Transverse colon (tissue), 4 donors: Measurements from ENCODE around the gene FRY. TPM values are rescaled to one million over a fixed set of nuclear protein-coding genes. Genes with fewer than 3 reads are reported as not detected.

Experiments
- DNase-seq: peaks from one replicate; pipeline ENCODE4 v3.0.0-alpha.2; 2019
- H3K27ac ChIP-seq, 4 donors: fragments of 200-600 bp; sonication (generic); 2 replicates each; pipeline ENCODE4 v1.5.1; 2016 to 2018; ENCODE audit warnings: inconsistent platforms in 4 of 4
- H3K27me3 ChIP-seq: fragments of 200-600 bp; sonication (generic); 2 replicates; pipeline ENCODE4 v1.5.1; 2017; ENCODE audit warnings: inconsistent platforms
- H3K36me3 ChIP-seq, 4 donors: fragments of 200-600 bp; sonication (generic); 2 replicates each; pipeline ENCODE4 v1.5.1; 2017 to 2019; ENCODE audit warnings: inconsistent platforms in 4 of 4
- H3K4me1 ChIP-seq, 4 donors: fragments of 200-600 bp; sonication (generic); 2 replicates each; pipeline ENCODE4 v1.5.1; 2017 to 2020; ENCODE audit warnings: inconsistent platforms in 4 of 4
- H3K4me3 ChIP-seq, 4 donors: fragments of 200-600 bp; sonication (generic); 1 replicate in 1 of 4; 2 replicates in 3 of 4; pipeline versions ENCODE4 v1.5.1 to v1.6.1; 2017 to 2019; ENCODE audit warnings: inconsistent platforms in 4 of 4
- H3K9me3 ChIP-seq, 2 donors: fragments of 200-600 bp; sonication (generic); 2 replicates each; pipeline ENCODE4 v1.5.1; 2017 to 2019; ENCODE audit warnings: inconsistent platforms in 2 of 2
- CTCF ChIP-seq, 5 experiments: fragments of 200-600 bp in 3 of 5; fragments of 450-650 bp in 2 of 5; sonication (generic) in 3 of 5; IDR thresholded peaks; 1 replicate in 2 of 5; 2 replicates in 3 of 5; pipeline ENCODE4 v1.5.1; 2016 to 2017; ENCODE audit warnings: antibody characterized with exemption in 5 of 5, inconsistent platforms in 3 of 5, mild to moderate bottlenecking in 2 of 5, moderate library complexity in 1 of 5
- EP300 ChIP-seq: sonication (generic); formaldehyde crosslinking; IDR thresholded peaks from one replicate; pipeline ENCODE4 v1.6.1; 2017; ENCODE audit warnings: antibody characterized with exemption, low read depth
- POLR2A ChIP-seq: fragments of 450-650 bp; IDR thresholded peaks from one replicate; pipeline ENCODE4 v1.6.1; 2016; ENCODE audit warnings: antibody characterized with exemption, mild to moderate bottlenecking, moderate library complexity
- POLR2AphosphoS5 ChIP-seq, 3 donors: sonication (generic); formaldehyde crosslinking; IDR thresholded peaks; one replicate each; pipeline ENCODE4 v1.6.1; 2016; ENCODE audit warnings: antibody characterized with exemption in 3 of 3
- WGBS, 2 donors: methylation state at CpG; one replicate each; pipeline ENCODE4 v1.1.5; 2018; ENCODE audit warnings: low coverage in 1 of 2; 5-methylcytosine and 5-hydroxymethylcytosine counted together
- in situ Hi-C, 4 donors: fragments of 200-750 bp; cut with MboI; loops; one replicate each; pipeline versions ENCODE4 v1.15.0 to v1.15.1; 2017; ENCODE audit warnings: low sequenced_read_pairs in 3 of 4, low pct_ligation_motif_present in 1 of 4, low pct_unique_long_range_greater_than_20kb in 1 of 4
- intact Hi-C: fragments of 100-400 bp; cut with DNase I; formaldehyde crosslinking; loops from one replicate; pipeline ENCODE4 v1.15.1; 2023; ENCODE audit warnings: low total_unique reads
- total RNA-seq, 4 donors: library from RNA; depleted of rRNA; stranded (reverse); fragments of >200 nt; gene quantifications; one replicate each; pipeline ENCODE4 v1.1.0, GENCODE V29; 2016

FRY gene
- total RNA-seq, 4 donors from 2014 or later: 6.7 to 42.6 (median 12.4) TPM

GRCh38 chr13:32022311-32022710 lies 9.3 kb upstream of the FRY start:
- H3K4me1 ChIP-seq: no peaks in the 10 kb centered on the region
- in situ Hi-C loops: loop anchor here in 3 of 4 donors (10.0 to 25.0 kb wide), 2 partner anchors 282 to 290 kb away; partner anchors contain the start of genes BRCA2 (in 1 of the 3) and ZAR1L (in 1 of the 3)
- H3K36me3 ChIP-seq: no peaks in the 10 kb centered on the region
- 53 to 64% methylated on average over 2 to 4 of the region's 4 CpGs for WGBS, 2 donors
- no peaks in the 10 kb centered on the region for H3K27me3 ChIP-seq
- TF ChIP-seq POLR2AphosphoS5 (IDR thresholded peaks at IDR 0.05) (no peak), EP300 (no peak), CTCF (IDR thresholded peaks at IDR 0.05) (no peak), POLR2A (no peak)
- no peak overlapping the region for H3K4me3 ChIP-seq
- H3K27ac ChIP-seq: no peak overlapping the region
- DNase-seq: no peak
- intact Hi-C loops: loop anchor here (10.0 kb wide), 1 partner anchor 142 kb away; no protein-coding TSS in a partner anchor
- no peaks in the 10 kb centered on the region for H3K9me3 ChIP-seq

- intact Hi-C loops: loop anchor here (10.0 kb wide), 1 partner anchor 142 kb away; no protein-coding TSS in a partner anchor
- Histone ChIP-seq H3K9me3 (no peaks in the 10 kb centered on the region), H3K4me3 (no peak overlapping the region), H3K36me3 (no peaks in the 10 kb centered on the region), H3K4me1 (no peaks in the 10 kb centered on the region), H3K27ac (no peak overlapping the region), H3K27me3 (no peaks in the 10 kb centered on the region)
- TF ChIP-seq POLR2AphosphoS5 (IDR thresholded peaks at IDR 0.05) (no peak), CTCF (IDR thresholded peaks at IDR 0.05) (no peak), POLR2A (no peak), EP300 (no peak)
- WGBS, 2 donors: 83 to 89% methylated on average over 3 of the region's 3 CpGs
- in situ Hi-C loops: loop anchor here in 3 of 4 donors (10.0 to 25.0 kb wide), 2 partner anchors 282 to 289 kb away; partner anchors contain the start of genes BRCA2 (in 1 of the 3) and ZAR1L (in 1 of the 3)
- no peak for DNase-seq
These were observed 8.5 kb upstream of the FRY start for GRCh38 chr13:32023096-32023495.

- no peak for TF ChIP-seq POLR2AphosphoS5 (IDR thresholded peaks at IDR 0.05)
- no peak for TF ChIP-seq EP300
- TF ChIP-seq CTCF (IDR thresholded peaks at IDR 0.05): peak in 1 of 5 experiments; percentile 7
- TF ChIP-seq POLR2A: no peak
- no peaks in the 10 kb centered on the region for H3K4me1 ChIP-seq
- no peak for DNase-seq
- in situ Hi-C loops: loop anchor here in 3 of 4 donors (10.0 to 25.0 kb wide), 2 partner anchors 281 to 289 kb away; partner anchors contain the start of genes BRCA2 (in 1 of the 3) and ZAR1L (in 1 of the 3)
- WGBS, 2 donors: 72 to 74% methylated on average over 3 of the region's 3 CpGs
- no peak overlapping the region for H3K4me3 ChIP-seq
- intact Hi-C loops: loop anchor here (10.0 kb wide), 1 partner anchor 141 kb away; no protein-coding TSS in a partner anchor
- H3K27me3 ChIP-seq: no peaks in the 10 kb centered on the region
- H3K9me3 ChIP-seq: no peaks in the 10 kb centered on the region
- no peaks in the 10 kb centered on the region for H3K36me3 ChIP-seq
- no peak overlapping the region for H3K27ac ChIP-seq
These were observed 7.9 kb upstream of the FRY start for GRCh38 chr13:32023698-32024097.

GRCh38 chr13:32024750-32025149 lies 6.8 kb upstream of the FRY start:
- intact Hi-C loops (loop anchor here (5.0 to 10.0 kb wide), 2 partner anchors 140 to 288 kb away; no protein-coding TSS in a partner anchor), in situ Hi-C loops (loop anchor here in 3 of 4 donors (10.0 to 25.0 kb wide), 2 partner anchors 280 to 288 kb away; partner anchors contain the start of genes BRCA2 (in 1 of the 3) and ZAR1L (in 1 of the 3))
- no peak for TF ChIP-seq POLR2A
- 91 to 100% methylated on average over 1 to 2 of the region's 2 CpGs for WGBS, 2 donors
- H3K4me3 ChIP-seq: no peak overlapping the region
- H3K9me3 ChIP-seq: no peaks in the 10 kb centered on the region
- H3K27ac ChIP-seq: no peak overlapping the region
- H3K27me3 ChIP-seq: no peaks in the 10 kb centered on the region
- H3K4me1 ChIP-seq: no peaks in the 10 kb centered on the region
- DNase-seq: no peak
- no peaks in the 10 kb centered on the region for H3K36me3 ChIP-seq
